Upper lobe of left lung (tissue), 4 donors: ENCODE results near the gene MARK4.

ENCODE experiments used
- EP300 ChIP-seq, 4 donors: sonication (generic); formaldehyde crosslinking; IDR thresholded peaks; one replicate each; pipeline ENCODE4 v1.5.1; 2017; ENCODE audit warnings: antibody characterized with exemption in 4 of 4, control low read depth in 2 of 4
- POLR2A ChIP-seq, 4 donors: fragments of 450-650 bp; IDR thresholded peaks; one replicate each; pipeline ENCODE4 v1.5.1; 2016 to 2017; ENCODE audit warnings: antibody characterized with exemption in 4 of 4, mild to moderate bottlenecking in 2 of 4
- TF ChIP-seq, protein P1 (sequence below), 6 experiments: fragments of 450-650 bp in 4 of 6; fragments of 200-600 bp in 2 of 6; sonication (generic) in 2 of 6; IDR thresholded peaks; one replicate each; pipeline ENCODE4 v1.5.1; 2016 to 2019; ENCODE audit warnings: antibody characterized with exemption in 6 of 6

- TF ChIP-seq POLR2A (IDR thresholded peaks at IDR 0.05) (no peak), EP300 (IDR thresholded peaks at IDR 0.05) (no peak)
- TF ChIP-seq, protein P1, sequence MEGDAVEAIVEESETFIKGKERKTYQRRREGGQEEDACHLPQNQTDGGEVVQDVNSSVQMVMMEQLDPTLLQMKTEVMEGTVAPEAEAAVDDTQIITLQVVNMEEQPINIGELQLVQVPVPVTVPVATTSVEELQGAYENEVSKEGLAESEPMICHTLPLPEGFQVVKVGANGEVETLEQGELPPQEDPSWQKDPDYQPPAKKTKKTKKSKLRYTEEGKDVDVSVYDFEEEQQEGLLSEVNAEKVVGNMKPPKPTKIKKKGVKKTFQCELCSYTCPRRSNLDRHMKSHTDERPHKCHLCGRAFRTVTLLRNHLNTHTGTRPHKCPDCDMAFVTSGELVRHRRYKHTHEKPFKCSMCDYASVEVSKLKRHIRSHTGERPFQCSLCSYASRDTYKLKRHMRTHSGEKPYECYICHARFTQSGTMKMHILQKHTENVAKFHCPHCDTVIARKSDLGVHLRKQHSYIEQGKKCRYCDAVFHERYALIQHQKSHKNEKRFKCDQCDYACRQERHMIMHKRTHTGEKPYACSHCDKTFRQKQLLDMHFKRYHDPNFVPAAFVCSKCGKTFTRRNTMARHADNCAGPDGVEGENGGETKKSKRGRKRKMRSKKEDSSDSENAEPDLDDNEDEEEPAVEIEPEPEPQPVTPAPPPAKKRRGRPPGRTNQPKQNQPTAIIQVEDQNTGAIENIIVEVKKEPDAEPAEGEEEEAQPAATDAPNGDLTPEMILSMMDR (IDR thresholded peaks at IDR 0.05): no peak
These were observed 13.8 kb downstream of the MARK4 start for GRCh38 chr19:45264781-45265317.
